HG03025 (cell line): ENCODE measurements around the gene FAM47E.

ENCODE experiments used
- ATAC-seq: cut with Tn5 transposase; IDR thresholded peaks from one replicate; pipeline ENCODE4 v1.9.1; 2021; ENCODE audit warnings: mild to moderate bottlenecking, moderate library complexity; ENCODE audit not compliant: unreplicated experiment, low FRiP score

Gene FAM47E

DNA sequence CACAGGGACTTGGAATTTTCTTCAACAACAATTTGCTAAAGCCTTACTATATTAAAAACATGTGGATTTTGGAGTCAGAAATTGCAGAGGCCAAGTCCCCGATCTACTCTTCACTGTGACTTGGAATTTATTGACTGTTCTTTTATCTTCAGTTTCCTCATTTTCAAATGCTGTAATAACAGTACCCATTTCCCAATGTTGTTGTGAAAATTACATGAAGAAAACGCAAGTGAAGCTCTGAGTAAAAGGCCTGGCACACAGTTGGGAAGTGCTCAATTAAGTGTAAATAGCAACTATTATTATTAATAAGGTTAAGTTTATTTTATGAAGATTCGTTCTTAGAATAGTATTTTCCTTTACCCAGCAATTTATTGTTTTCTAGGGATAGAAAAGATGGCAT is 70.7 kb downstream of the FAM47E start:
- ATAC-seq = no peak

DNA sequence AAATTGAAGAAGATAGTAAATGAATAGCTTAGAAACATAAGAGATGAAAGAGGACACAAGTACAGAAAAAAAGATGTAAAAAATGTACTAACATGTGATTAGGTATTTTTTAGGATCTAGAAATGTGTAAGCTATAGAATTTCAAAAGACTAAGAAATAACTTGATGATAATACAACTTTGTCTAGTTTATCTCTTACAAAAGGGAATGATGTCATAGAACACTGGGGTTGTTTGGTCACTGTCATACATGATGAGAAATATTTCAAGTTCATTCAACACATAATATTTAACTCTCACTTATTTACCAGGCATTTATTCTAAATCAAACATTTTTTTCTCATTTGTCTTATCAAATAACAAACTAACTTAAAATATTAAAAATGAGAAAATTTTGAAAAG is 73.6 kb downstream of the FAM47E start:
- ATAC-seq = no peak

DNA sequence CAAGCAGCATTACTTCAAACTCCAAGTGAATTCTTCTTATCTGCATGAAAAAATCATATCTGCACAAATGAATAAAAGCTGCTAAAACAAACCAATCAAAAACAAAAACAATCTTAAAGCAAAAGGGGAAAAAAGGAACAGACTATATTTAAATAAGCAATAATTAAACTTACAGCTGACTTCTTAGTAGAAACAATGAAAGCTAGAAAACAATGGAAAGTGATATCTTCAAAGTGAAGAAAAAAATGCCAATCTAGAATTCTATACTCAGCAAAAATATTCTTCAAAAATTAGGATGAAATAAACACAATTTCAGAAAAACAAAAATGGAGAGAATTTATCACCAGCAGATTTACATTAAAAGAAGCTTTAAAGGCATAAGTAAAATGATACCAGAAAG is 75.0 kb downstream of the FAM47E start:
- no peak for ATAC-seq
